Peyer's patch (tissue), 4 donors: ENCODE measurements around the gene GUCY2D. TPM values are rescaled to one million over a fixed set of nuclear protein-coding genes. Genes with fewer than 3 reads are reported as not detected.
"Not testable (repeated sequence)": the region's sequence is repeated elsewhere in the genome, so short reads cannot be mapped to it uniquely, and the experiment has no call there.

Experiments used
- DNase-seq, 3 donors: peaks; one replicate each; pipeline ENCODE4 v3.0.0-alpha.2; 2017 to 2019
- H3K27ac ChIP-seq, 4 donors: fragments of 200-600 bp; sonication (generic); one replicate each; pipeline ENCODE4 v1.5.1; 2016 to 2019
- H3K27me3 ChIP-seq, 2 donors: fragments of 200-600 bp; sonication (generic); one replicate each; pipeline ENCODE4 v1.5.1; 2019
- H3K36me3 ChIP-seq, 3 donors: fragments of 200-600 bp; sonication (generic); one replicate each; pipeline ENCODE4 v1.5.1; 2016 to 2019
- H3K4me1 ChIP-seq, 4 donors: fragments of 200-600 bp; sonication (generic); one replicate each; pipeline ENCODE4 v1.5.1; 2016 to 2019
- H3K4me3 ChIP-seq, 4 donors: fragments of 200-600 bp; sonication (generic); 1 replicate in 3 of 4; 2 replicates in 1 of 4; pipeline ENCODE4 v1.5.1; 2016 to 2019; ENCODE audit warnings: mild to moderate bottlenecking in 1 of 4
- H3K9me3 ChIP-seq, 4 donors: fragments of 200-600 bp; sonication (generic); one replicate each; pipeline ENCODE4 v1.5.1; 2016 to 2019; ENCODE audit warnings: mild to moderate bottlenecking in 1 of 4
- CTCF ChIP-seq, 6 experiments: fragments of 450-650 bp in 4 of 6; fragments of 200-600 bp in 2 of 6; sonication (generic) in 1 of 6; IDR thresholded peaks; one replicate each; pipeline ENCODE4 v1.5.1; 2017 to 2019; ENCODE audit warnings: antibody characterized with exemption in 6 of 6, mild to moderate bottlenecking in 3 of 6, moderate library complexity in 1 of 6
- POLR2A ChIP-seq, 2 donors: fragments of 450-650 bp; IDR thresholded peaks; one replicate each; pipeline ENCODE4 v1.5.1; 2017; ENCODE audit warnings: antibody characterized with exemption in 2 of 2, mild to moderate bottlenecking in 2 of 2, moderate library complexity in 2 of 2
- total RNA-seq, 4 donors: library from RNA; depleted of rRNA; stranded (reverse); fragments of >200 nt; gene quantifications; one replicate each; pipeline ENCODE4 v1.1.0, GENCODE V29; 2016

Gene GUCY2D
- total RNA-seq, 4 donors from 2014 or later = not detected

- Histone ChIP-seq H3K36me3 (no peaks in the 10 kb centered on the region), H3K4me3 (no peak overlapping the region), H3K4me1 (peaks cover 0 to 14% (median 3%) of the 10 kb centered on the region in 4 donors), H3K27me3 (no peaks in the 10 kb centered on the region), H3K27ac (no peak overlapping the region), H3K9me3 (no peaks in the 10 kb centered on the region)
- TF ChIP-seq CTCF (IDR thresholded peaks at IDR 0.05) (no peak), POLR2A (IDR thresholded peaks at IDR 0.05) (no peak)
- no peak for DNase-seq
Measured at GRCh38 chr17:8020776-8021564, 18.6 kb downstream of the GUCY2D start.

- H3K27me3 ChIP-seq = no peaks in the 10 kb centered on the region
- H3K4me1 ChIP-seq = peaks cover 0 to 6% (median 1%) of the 10 kb centered on the region in 4 donors
- no peak for DNase-seq
- no peak overlapping the region for H3K4me3 ChIP-seq
- H3K36me3 ChIP-seq = no peaks in the 10 kb centered on the region
- no peaks in the 10 kb centered on the region for H3K9me3 ChIP-seq
- TF ChIP-seq POLR2A (IDR thresholded peaks at IDR 0.05) (no peak), CTCF (IDR thresholded peaks at IDR 0.05) (no peak)
- no peak overlapping the region for H3K27ac ChIP-seq
Measured at GRCh38 chr17:8021565-8022359, 19.3 kb downstream of the GUCY2D start.

- TF ChIP-seq CTCF (IDR thresholded peaks at IDR 0.05) = no peak
- TF ChIP-seq POLR2A (IDR thresholded peaks at IDR 0.05) = no peak
- no peaks in the 10 kb centered on the region for H3K4me1 ChIP-seq
- no peak overlapping the region for H3K27ac ChIP-seq
- no peaks in the 10 kb centered on the region for H3K36me3 ChIP-seq
- no peaks in the 10 kb centered on the region for H3K9me3 ChIP-seq
- DNase-seq = no peak
- H3K27me3 ChIP-seq = no peaks in the 10 kb centered on the region
- H3K4me3 ChIP-seq = no peak overlapping the region
Measured at GRCh38 chr17:8022360-8023003, 20.1 kb downstream of the GUCY2D start.

GRCh38 chr17:8024161-8024560 is 21.7 kb downstream of the GUCY2D start:
- not testable (repeated sequence) for H3K27me3 ChIP-seq, H3K36me3 ChIP-seq, H3K9me3 ChIP-seq, DNase-seq, H3K27ac ChIP-seq, H3K4me3 ChIP-seq, H3K4me1 ChIP-seq

GRCh38 chr17:8025176-8025911 is 22.9 kb downstream of the GUCY2D start:
- Histone ChIP-seq H3K4me3 (no peak overlapping the region), H3K27me3 (no peaks in the 10 kb centered on the region), H3K4me1 (no peaks in the 10 kb centered on the region), H3K27ac (no peak overlapping the region), H3K9me3 (no peaks in the 10 kb centered on the region), H3K36me3 (no peaks in the 10 kb centered on the region)
- DNase-seq = no peak
- TF ChIP-seq CTCF (IDR thresholded peaks at IDR 0.05) (no peak), POLR2A (IDR thresholded peaks at IDR 0.05) (no peak)
